AML-193 (cell line): Measurements from ENCODE around the gene ARAP3.

Source experiments
- DNase-seq, 2 experiments: peaks; one replicate each; lab custom pipeline; 2025; lab: John Stamatoyannopoulos, UW

Gene ARAP3

GRCh38 chr5:141641634-141642267 is 40.3 kb downstream of the ARAP3 start:
- DNase-seq = no peak

GRCh38 chr5:141640698-141641097 is 41.3 kb downstream of the ARAP3 start:
- no peak for DNase-seq

GRCh38 chr5:141640051-141640415 is 42.0 kb downstream of the ARAP3 start:
- no peak for DNase-seq

- DNase-seq = no peak
Measured at GRCh38 chr5:141639357-141640050, 42.5 kb downstream of the ARAP3 start.

GRCh38 chr5:141638771-141639170 is 43.3 kb downstream of the ARAP3 start:
- no peak for DNase-seq

GRCh38 chr5:141637767-141638419 is 44.1 kb downstream of the ARAP3 start:
- peak; percentile 26 to 36 for DNase-seq

- no peak for DNase-seq
Measured at GRCh38 chr5:141637123-141637766, 44.8 kb downstream of the ARAP3 start.

- peak; percentile 60 to 71 for DNase-seq
Measured at GRCh38 chr5:141636413-141637122, 45.5 kb downstream of the ARAP3 start, which contains the start of the genes HDAC3 and RELL2. HDAC3 (minus strand) TSS chr5:141636849; CDS start chr5:141636790, 59 bp downstream. RELL2 (plus strand) TSS chr5:141636997; CDS start chr5:141638226, 1,229 bp downstream.

GRCh38 chr5:141636106-141636412 is 46.0 kb downstream of the ARAP3 start:
- DNase-seq = no peak

- no peak for DNase-seq
Measured at GRCh38 chr5:141635646-141636045, 46.4 kb downstream of the ARAP3 start.

GRCh38 chr5:141634720-141635119 is 47.3 kb downstream of the ARAP3 start:
- no peak for DNase-seq

- peak in 1 of 2 experiments; percentile 33 for DNase-seq
Measured at GRCh38 chr5:141633871-141634561, 48.0 kb downstream of the ARAP3 start.

- no peak for DNase-seq
Measured at GRCh38 chr5:141632650-141633049, 49.4 kb downstream of the ARAP3 start.

- no peak for DNase-seq
Measured at GRCh38 chr5:141630570-141631140, 51.4 kb downstream of the ARAP3 start.

GRCh38 chr5:141628175-141628788 is 53.7 kb downstream of the ARAP3 start:
- no peak for DNase-seq

- no peak for DNase-seq
Measured at GRCh38 chr5:141623611-141624010, 58.4 kb downstream of the ARAP3 start.

- DNase-seq = no peak
Measured at GRCh38 chr5:141623186-141623585, 58.8 kb downstream of the ARAP3 start.

- peak; percentile 92 to 94 for DNase-seq
Measured at GRCh38 chr5:141618804-141619554, 63.1 kb downstream of the ARAP3 start, which contains the start of gene DIAPH1. DIAPH1 (minus strand) TSS chr5:141619000; CDS start chr5:141618914, 86 bp downstream.

- peak in 1 of 2 experiments; percentile 57 for DNase-seq
Measured at GRCh38 chr5:141618030-141618803, 63.8 kb downstream of the ARAP3 start.
